Astrocyte (in vitro differentiated cells and primary cell): Measurements from ENCODE around the gene CDC34. TPM values are rescaled to one million over a fixed set of nuclear protein-coding genes. Genes with fewer than 3 reads are reported as not detected.

Experiments used
- DNase-seq: peaks from one replicate; pipeline ENCODE4 v3.0.0-alpha.2; 2010; ENCODE audit warnings: low read depth
- FAIRE-seq: peaks from 2 replicates; lab custom pipeline; 2011; peaks lifted over from hg19 to GRCh38; lab: Jason Lieb, UNC
- H2AFZ ChIP-seq: 2 replicates; pipeline ENCODE4 v1.6.0; 2012; ENCODE audit warnings: low read depth, low read length, inconsistent platforms
- H3K27ac ChIP-seq: 2 replicates; pipeline ENCODE4 v1.5.1; 2011; ENCODE audit warnings: low read depth, low read length, inconsistent platforms
- H3K27me3 ChIP-seq: 2 replicates; pipeline ENCODE4 v1.6.0; 2011; ENCODE audit warnings: low read length, inconsistent platforms; ENCODE audit not compliant: insufficient read depth
- H3K36me3 ChIP-seq: 2 replicates; pipeline ENCODE4 v1.5.1; 2011; ENCODE audit warnings: low read length, inconsistent platforms; ENCODE audit not compliant: insufficient read depth
- H3K4me1 ChIP-seq: 2 replicates; pipeline ENCODE4 v1.5.1; 2011; ENCODE audit warnings: low read length, inconsistent platforms; ENCODE audit not compliant: insufficient read depth
- H3K4me2 ChIP-seq: 2 replicates; pipeline ENCODE4 v1.6.0; 2012; ENCODE audit warnings: low read length, inconsistent platforms
- H3K4me3 ChIP-seq: 2 replicates; pipeline ENCODE4 v1.5.1; 2011; ENCODE audit warnings: low read depth, mild to moderate bottlenecking, low read length, inconsistent platforms; ENCODE audit not compliant: insufficient read depth
- H3K79me2 ChIP-seq: 2 replicates; pipeline ENCODE4 v1.6.0; 2012; ENCODE audit warnings: mild to moderate bottlenecking, low read length, inconsistent platforms; ENCODE audit not compliant: insufficient read depth
- H3K9ac ChIP-seq: 2 replicates; pipeline ENCODE4 v1.6.0; 2012; ENCODE audit warnings: mild to moderate bottlenecking, low read length, inconsistent platforms
- H3K9me3 ChIP-seq: 2 replicates; pipeline ENCODE4 v1.5.1; 2012; ENCODE audit warnings: low read depth, mild to moderate bottlenecking, low read length, inconsistent platforms; ENCODE audit not compliant: insufficient read depth
- H4K20me1 ChIP-seq: 2 replicates; pipeline ENCODE4 v1.6.0; 2012; ENCODE audit warnings: low read length, inconsistent platforms; ENCODE audit not compliant: insufficient read depth
- H3K27ac Mint-ChIP-seq: one replicate; pipeline ENCODE4 v1.8.0; 2021; ENCODE audit warnings: mild to moderate bottlenecking, mixed read lengths; ENCODE audit not compliant: unreplicated experiment
- H3K27me3 Mint-ChIP-seq: one replicate; pipeline ENCODE4 v1.8.0; 2021; ENCODE audit warnings: low read depth, mixed read lengths; ENCODE audit not compliant: unreplicated experiment
- H3K36me3 Mint-ChIP-seq: one replicate; pipeline ENCODE4 v1.8.0; 2021; ENCODE audit warnings: low read depth, mixed read lengths; ENCODE audit not compliant: unreplicated experiment
- H3K4me1 Mint-ChIP-seq: one replicate; pipeline ENCODE4 v1.8.0; 2021; ENCODE audit warnings: low read depth, mixed read lengths; ENCODE audit not compliant: unreplicated experiment
- H3K4me3 Mint-ChIP-seq: one replicate; pipeline ENCODE4 v1.8.0; 2021; ENCODE audit warnings: mild to moderate bottlenecking, moderate library complexity, mixed read lengths; ENCODE audit not compliant: unreplicated experiment
- H3K9me3 Mint-ChIP-seq: one replicate; pipeline ENCODE4 v1.8.0; 2021; ENCODE audit warnings: mild to moderate bottlenecking, mixed read lengths; ENCODE audit not compliant: unreplicated experiment
- EZH2 ChIP-seq: IDR thresholded peaks from 2 replicates; pipeline ENCODE4 v1.6.1; 2012; ENCODE audit warnings: mild to moderate bottlenecking, low read length, inconsistent platforms; ENCODE audit not compliant: insufficient read depth
- total RNA-seq: library from RNA; stranded (reverse); gene quantifications from 2 replicates; pipeline ENCODE4 v1.2.1, GENCODE V29; 2021
- TF ChIP-seq, protein P1 (sequence below): IDR thresholded peaks from 2 replicates; pipeline ENCODE4 v1.5.1; 2011; ENCODE audit warnings: low read depth, mild to moderate bottlenecking, inconsistent platforms, low read length, moderate library complexity; ENCODE audit not compliant: insufficient read depth

The CDC34 gene
- total RNA-seq, 1 donor from 2014 or later = 190 TPM

DNA sequence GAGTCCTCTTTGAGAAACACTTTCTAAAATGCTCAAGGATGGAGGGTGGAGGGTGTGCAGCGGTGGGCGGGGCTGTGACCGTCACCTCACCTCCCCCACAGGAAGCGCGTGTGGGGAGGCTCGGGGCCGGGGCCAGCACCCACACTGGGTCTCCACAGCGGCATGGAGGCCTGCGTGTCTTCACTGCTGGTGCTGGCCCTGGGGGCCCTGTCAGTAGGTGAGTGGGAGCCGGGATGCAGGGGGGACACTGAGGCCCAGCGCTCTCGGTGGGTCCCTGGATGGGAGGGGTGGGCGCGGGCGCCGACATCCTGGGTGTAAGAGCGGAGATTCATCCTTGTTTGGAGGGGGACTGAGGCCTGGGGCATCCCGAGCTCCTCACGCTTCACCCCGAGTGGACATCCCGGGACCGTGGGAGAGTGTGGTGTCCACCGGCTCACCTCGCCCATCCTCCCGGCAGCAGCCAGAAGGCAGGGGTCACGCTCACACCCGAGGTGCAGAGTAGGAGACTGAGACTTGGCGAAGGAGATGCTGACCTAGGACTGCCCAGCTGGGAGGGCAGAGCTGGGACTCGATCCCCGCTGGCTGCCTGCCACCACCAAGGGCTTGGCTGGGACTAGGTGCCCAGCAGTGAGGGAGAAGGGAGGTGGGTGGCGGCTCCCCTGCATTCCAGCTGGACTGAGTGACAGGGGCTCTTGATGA is 12.5 kb downstream of the CDC34 start, which contains the start of gene GZMM:
Gene GZMM (plus strand): TSS at position 144 of the 699 bp plus-strand sequence. CDS start 19 bp downstream, at position 163.
- Histone ChIP-seq H3K36me3 (no peaks in the 10 kb centered on the region), H3K27ac (no peak within 1 kb of the TSS), H3K4me1 (no peaks in the 10 kb centered on the region), H3K27me3 (no peaks in the 10 kb centered on the region), H3K9ac (no peak within 1 kb of the TSS), H3K79me2 (peaks cover 2% of the 10 kb centered on the region), H3K9me3 (no peaks in the 10 kb centered on the region), H4K20me1 (peaks cover 14% of the 10 kb centered on the region), H2AFZ (no peak within 1 kb of the TSS), H3K4me3 (no peak within 1 kb of the TSS), H3K4me2 (no peak within 1 kb of the TSS)
- H3K4me1 Mint-ChIP-seq = no peaks in the 10 kb centered on the region
- TF ChIP-seq EZH2 = no peak
- TF ChIP-seq, protein P1, sequence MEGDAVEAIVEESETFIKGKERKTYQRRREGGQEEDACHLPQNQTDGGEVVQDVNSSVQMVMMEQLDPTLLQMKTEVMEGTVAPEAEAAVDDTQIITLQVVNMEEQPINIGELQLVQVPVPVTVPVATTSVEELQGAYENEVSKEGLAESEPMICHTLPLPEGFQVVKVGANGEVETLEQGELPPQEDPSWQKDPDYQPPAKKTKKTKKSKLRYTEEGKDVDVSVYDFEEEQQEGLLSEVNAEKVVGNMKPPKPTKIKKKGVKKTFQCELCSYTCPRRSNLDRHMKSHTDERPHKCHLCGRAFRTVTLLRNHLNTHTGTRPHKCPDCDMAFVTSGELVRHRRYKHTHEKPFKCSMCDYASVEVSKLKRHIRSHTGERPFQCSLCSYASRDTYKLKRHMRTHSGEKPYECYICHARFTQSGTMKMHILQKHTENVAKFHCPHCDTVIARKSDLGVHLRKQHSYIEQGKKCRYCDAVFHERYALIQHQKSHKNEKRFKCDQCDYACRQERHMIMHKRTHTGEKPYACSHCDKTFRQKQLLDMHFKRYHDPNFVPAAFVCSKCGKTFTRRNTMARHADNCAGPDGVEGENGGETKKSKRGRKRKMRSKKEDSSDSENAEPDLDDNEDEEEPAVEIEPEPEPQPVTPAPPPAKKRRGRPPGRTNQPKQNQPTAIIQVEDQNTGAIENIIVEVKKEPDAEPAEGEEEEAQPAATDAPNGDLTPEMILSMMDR = no peak
- no peaks in the 10 kb centered on the region for H3K27me3 Mint-ChIP-seq
- peaks cover 2% of the 10 kb centered on the region for H3K36me3 Mint-ChIP-seq
- FAIRE-seq (no peak), DNase-seq (no peak)
- H3K4me3 Mint-ChIP-seq = peak within 1 kb of the TSS; percentile 34
- peak within 1 kb of the TSS; percentile 75 for H3K27ac Mint-ChIP-seq
- H3K9me3 Mint-ChIP-seq = no peaks in the 10 kb centered on the region

DNA sequence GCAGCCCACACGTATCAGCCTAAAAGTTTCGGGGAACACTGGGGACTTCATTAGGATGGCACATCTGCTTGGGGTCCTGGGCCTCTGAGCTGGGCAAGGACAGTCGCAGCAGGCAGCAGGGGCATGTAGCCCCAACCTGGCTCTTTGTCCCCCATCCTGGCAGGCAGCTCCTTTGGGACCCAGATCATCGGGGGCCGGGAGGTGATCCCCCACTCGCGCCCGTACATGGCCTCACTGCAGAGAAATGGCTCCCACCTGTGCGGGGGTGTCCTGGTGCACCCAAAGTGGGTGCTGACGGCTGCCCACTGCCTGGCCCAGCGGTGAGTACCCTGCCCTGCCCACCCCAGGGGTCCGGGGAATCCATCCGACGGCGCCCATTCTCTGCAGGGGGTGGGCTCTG is 15.6 kb downstream of the CDC34 start:
- Mint-ChIP-seq H3K27ac (no peak overlapping the region), H3K27me3 (no peaks in the 10 kb centered on the region), H3K4me1 (no peaks in the 10 kb centered on the region), H3K4me3 (no peak overlapping the region), H3K9me3 (no peaks in the 10 kb centered on the region), H3K36me3 (peaks cover 2% of the 10 kb centered on the region)
- Histone ChIP-seq H4K20me1 (peaks cover 4% of the 10 kb centered on the region), H2AFZ (no peak overlapping the region), H3K27ac (no peak overlapping the region), H3K4me3 (no peak overlapping the region), H3K36me3 (no peaks in the 10 kb centered on the region), H3K4me1 (no peaks in the 10 kb centered on the region), H3K79me2 (no peaks in the 10 kb centered on the region), H3K9ac (no peak overlapping the region), H3K4me2 (no peak overlapping the region), H3K9me3 (no peaks in the 10 kb centered on the region), H3K27me3 (no peaks in the 10 kb centered on the region)
- TF ChIP-seq, protein P1 = no peak
- no peak for DNase-seq
- FAIRE-seq = no peak
